DND-41 (cell line): ENCODE results near the gene CLEC4F.

ENCODE experiments used
- ATAC-seq: fragments of 200-7000 bp; cut with Tn5 transposase; 3 replicates; pipeline ENCODE4 v1.9.1; 2021; ENCODE audit warnings: low read depth; ENCODE audit not compliant: insufficient read depth
- DNase-seq: peaks from one replicate; pipeline ENCODE4 v3.0.0-alpha.2; 2020
- H2AFZ ChIP-seq: 2 replicates; pipeline ENCODE4 v1.6.0; 2012; ENCODE audit warnings: low read depth, low read length
- H3K27ac ChIP-seq: 2 replicates; pipeline ENCODE4 v1.5.1; 2012; ENCODE audit warnings: low read length, inconsistent platforms
- H3K27me3 ChIP-seq: fragments of 200-600 bp; sonication (generic); 2 replicates; pipeline ENCODE4 v1.6.0; 2012; ENCODE audit warnings: low read length, mild to moderate bottlenecking, inconsistent platforms; ENCODE audit not compliant: insufficient read depth, poor library complexity
- H3K36me3 ChIP-seq: 2 replicates; pipeline ENCODE4 v1.5.1; 2012; ENCODE audit warnings: low read length, inconsistent platforms; ENCODE audit not compliant: insufficient read depth
- H3K4me1 ChIP-seq: 2 replicates; pipeline ENCODE4 v1.5.1; 2012; ENCODE audit warnings: mild to moderate bottlenecking, low read length; ENCODE audit not compliant: insufficient read depth
- H3K4me2 ChIP-seq: 2 replicates; pipeline ENCODE4 v1.6.0; 2012; ENCODE audit warnings: mild to moderate bottlenecking, moderate library complexity, low read length, inconsistent platforms; ENCODE audit not compliant: insufficient read depth
- H3K4me3 ChIP-seq, 2 experiments: fragments of 200-600 bp in 1 of 2; shearing (Covaris generic) in 1 of 2; 2 replicates each; pipeline ENCODE4 v1.5.1; 2012 to 2016; ENCODE audit warnings: inconsistent platforms in 2 of 2, low read length in 2 of 2, mild to moderate bottlenecking in 2 of 2, low read depth in 1 of 2, moderate library complexity in 1 of 2
- H3K79me2 ChIP-seq: 2 replicates; pipeline ENCODE4 v1.6.0; 2012; ENCODE audit warnings: low read length, inconsistent platforms; ENCODE audit not compliant: insufficient read depth
- H3K9ac ChIP-seq: 2 replicates; pipeline ENCODE4 v1.6.0; 2012; ENCODE audit warnings: low read depth, mild to moderate bottlenecking, inconsistent platforms, low read length, moderate library complexity
- H3K9me3 ChIP-seq: 2 replicates; pipeline ENCODE4 v1.5.1; 2012; ENCODE audit warnings: low read length, moderate library complexity, mild to moderate bottlenecking, inconsistent platforms; ENCODE audit not compliant: insufficient read depth, severe bottlenecking
- H4K20me1 ChIP-seq: 2 replicates; pipeline ENCODE4 v1.6.0; 2012; ENCODE audit warnings: low read length; ENCODE audit not compliant: insufficient read depth
- EZH2 ChIP-seq: IDR thresholded peaks from 3 replicates; pipeline ENCODE4 v1.6.1; 2012; ENCODE audit warnings: borderline replicate concordance, low read depth, mild to moderate bottlenecking, moderate library complexity, low read length, inconsistent platforms; ENCODE audit not compliant: severe bottlenecking
- TF ChIP-seq, protein P1 (sequence below): IDR thresholded peaks from 2 replicates; pipeline ENCODE4 v1.5.1; 2012; ENCODE audit warnings: borderline replicate concordance, low read length, moderate library complexity, mild to moderate bottlenecking; ENCODE audit not compliant: poor library complexity, severe bottlenecking; ENCODE audit errors: extremely low read depth

The CLEC4F gene

DNA sequence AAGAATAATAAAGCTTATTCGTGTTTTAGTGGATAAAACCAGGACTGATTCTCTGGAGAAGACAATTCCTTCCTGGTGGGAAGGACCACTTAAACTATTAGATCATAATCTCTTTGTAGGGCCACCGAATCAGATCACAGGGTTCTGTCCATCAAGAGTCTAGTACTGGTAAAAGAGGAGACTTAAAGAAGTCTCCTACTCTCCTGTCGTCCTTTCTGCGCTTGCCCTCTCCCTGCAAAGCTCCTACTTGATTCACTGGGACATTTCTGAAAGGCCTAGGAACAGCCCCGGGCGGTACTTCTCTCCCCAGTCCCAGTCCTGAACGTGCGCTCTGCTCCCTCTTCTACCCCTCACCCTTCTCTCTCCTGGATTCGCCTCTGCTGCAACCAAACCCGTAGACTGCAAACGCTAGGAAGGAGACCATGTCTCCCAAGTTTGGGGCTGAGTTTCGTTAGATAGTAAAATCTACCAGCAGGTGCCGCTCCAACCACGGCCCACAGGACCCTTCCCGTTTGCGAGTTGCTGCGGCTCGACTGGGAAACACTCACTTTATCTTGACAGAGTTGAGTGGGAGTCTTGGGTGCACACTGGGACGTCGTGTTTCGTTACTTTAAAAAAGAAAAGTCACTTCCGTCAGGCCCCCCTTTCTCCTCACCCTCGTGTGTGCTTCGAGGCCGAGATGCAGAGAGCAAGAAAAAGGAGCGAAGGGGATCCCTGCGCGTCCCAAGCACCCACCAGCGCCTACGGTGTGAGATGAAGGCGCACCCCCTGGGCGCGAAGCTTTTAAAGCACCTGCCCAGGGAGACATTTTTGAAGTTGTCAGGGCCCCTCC, 30.9 kb downstream of the CLEC4F start:
- H3K27ac ChIP-seq = no peak overlapping the region
- H3K4me1 ChIP-seq = no peaks in the 10 kb centered on the region
- H3K4me2 ChIP-seq = no peak overlapping the region
- ATAC-seq (peak; percentile 44; the same call in 1 of the 3 replicates), DNase-seq (peak; percentile 25)
- H3K9me3 ChIP-seq = no peaks in the 10 kb centered on the region
- H3K27me3 ChIP-seq = peaks cover 13% of the 10 kb centered on the region
- no peak overlapping the region for H3K9ac ChIP-seq
- no peaks in the 10 kb centered on the region for H4K20me1 ChIP-seq
- no peak for TF ChIP-seq EZH2
- TF ChIP-seq, protein P1, sequence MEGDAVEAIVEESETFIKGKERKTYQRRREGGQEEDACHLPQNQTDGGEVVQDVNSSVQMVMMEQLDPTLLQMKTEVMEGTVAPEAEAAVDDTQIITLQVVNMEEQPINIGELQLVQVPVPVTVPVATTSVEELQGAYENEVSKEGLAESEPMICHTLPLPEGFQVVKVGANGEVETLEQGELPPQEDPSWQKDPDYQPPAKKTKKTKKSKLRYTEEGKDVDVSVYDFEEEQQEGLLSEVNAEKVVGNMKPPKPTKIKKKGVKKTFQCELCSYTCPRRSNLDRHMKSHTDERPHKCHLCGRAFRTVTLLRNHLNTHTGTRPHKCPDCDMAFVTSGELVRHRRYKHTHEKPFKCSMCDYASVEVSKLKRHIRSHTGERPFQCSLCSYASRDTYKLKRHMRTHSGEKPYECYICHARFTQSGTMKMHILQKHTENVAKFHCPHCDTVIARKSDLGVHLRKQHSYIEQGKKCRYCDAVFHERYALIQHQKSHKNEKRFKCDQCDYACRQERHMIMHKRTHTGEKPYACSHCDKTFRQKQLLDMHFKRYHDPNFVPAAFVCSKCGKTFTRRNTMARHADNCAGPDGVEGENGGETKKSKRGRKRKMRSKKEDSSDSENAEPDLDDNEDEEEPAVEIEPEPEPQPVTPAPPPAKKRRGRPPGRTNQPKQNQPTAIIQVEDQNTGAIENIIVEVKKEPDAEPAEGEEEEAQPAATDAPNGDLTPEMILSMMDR = peak; percentile 42
- no peak overlapping the region for H2AFZ ChIP-seq
- no peaks in the 10 kb centered on the region for H3K79me2 ChIP-seq
- no peaks in the 10 kb centered on the region for H3K36me3 ChIP-seq
- H3K4me3 ChIP-seq = no peak overlapping the region

GRCh38 chr2:70785137-70785911, 35.1 kb downstream of the CLEC4F start:
- Histone ChIP-seq H3K9me3 (no peaks in the 10 kb centered on the region), H3K27ac (no peak overlapping the region), H3K4me2 (no peak overlapping the region), H3K4me3 (no peak overlapping the region), H3K9ac (no peak overlapping the region), H4K20me1 (no peaks in the 10 kb centered on the region), H3K79me2 (no peaks in the 10 kb centered on the region), H3K27me3 (peaks cover 11% of the 10 kb centered on the region), H3K4me1 (no peaks in the 10 kb centered on the region), H3K36me3 (no peaks in the 10 kb centered on the region), H2AFZ (no peak overlapping the region)
- no peak for TF ChIP-seq EZH2
- TF ChIP-seq, protein P1 = peak; percentile 51
- ATAC-seq = peak; percentile 56; the same call in 2 of the 3 replicates
- DNase-seq = peak; percentile 19

DNA sequence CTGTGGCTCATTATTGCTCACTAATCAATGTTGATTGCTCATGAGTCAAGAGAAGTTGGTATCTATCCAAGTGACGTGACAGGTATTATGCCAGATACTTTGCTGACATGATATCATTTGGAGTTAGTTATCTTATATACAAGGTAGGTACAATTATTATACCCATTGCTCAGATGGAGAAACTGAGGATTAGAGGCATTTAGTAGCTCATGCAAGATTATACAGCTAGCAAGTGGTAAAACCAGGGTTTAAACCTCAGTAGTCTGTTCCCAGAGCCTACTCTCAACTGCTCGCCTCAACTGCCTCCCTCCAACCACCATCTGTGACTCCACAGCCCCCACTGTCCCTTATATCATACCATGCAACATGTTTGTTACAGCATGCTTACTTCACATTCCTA, 36.1 kb downstream of the CLEC4F start:
- Histone ChIP-seq H3K36me3 (no peaks in the 10 kb centered on the region), H3K27me3 (peaks cover 12% of the 10 kb centered on the region), H3K9me3 (no peaks in the 10 kb centered on the region), H3K4me1 (no peaks in the 10 kb centered on the region), H2AFZ (no peak overlapping the region), H3K4me3 (no peak overlapping the region), H3K9ac (no peak overlapping the region), H3K27ac (no peak overlapping the region), H4K20me1 (no peaks in the 10 kb centered on the region), H3K79me2 (no peaks in the 10 kb centered on the region), H3K4me2 (no peak overlapping the region)
- no peak for TF ChIP-seq EZH2
- TF ChIP-seq, protein P1 = no peak
- DNase-seq (no peak), ATAC-seq (no peak)
